ENCODE data around the gene ZCCHC24. TPM values are rescaled to one million over a fixed set of nuclear protein-coding genes. Genes with fewer than 3 reads are reported as not detected.

ZCCHC24 gene
- total RNA-seq, 1 donor from 2014 or later = 4.0 TPM

- DNase-seq (ENCODE audit: low read depth in 2 of 2) = no peak
Observed at GRCh38 chr10:79385392-79385795, 60.0 kb downstream of the ZCCHC24 start.

DNA sequence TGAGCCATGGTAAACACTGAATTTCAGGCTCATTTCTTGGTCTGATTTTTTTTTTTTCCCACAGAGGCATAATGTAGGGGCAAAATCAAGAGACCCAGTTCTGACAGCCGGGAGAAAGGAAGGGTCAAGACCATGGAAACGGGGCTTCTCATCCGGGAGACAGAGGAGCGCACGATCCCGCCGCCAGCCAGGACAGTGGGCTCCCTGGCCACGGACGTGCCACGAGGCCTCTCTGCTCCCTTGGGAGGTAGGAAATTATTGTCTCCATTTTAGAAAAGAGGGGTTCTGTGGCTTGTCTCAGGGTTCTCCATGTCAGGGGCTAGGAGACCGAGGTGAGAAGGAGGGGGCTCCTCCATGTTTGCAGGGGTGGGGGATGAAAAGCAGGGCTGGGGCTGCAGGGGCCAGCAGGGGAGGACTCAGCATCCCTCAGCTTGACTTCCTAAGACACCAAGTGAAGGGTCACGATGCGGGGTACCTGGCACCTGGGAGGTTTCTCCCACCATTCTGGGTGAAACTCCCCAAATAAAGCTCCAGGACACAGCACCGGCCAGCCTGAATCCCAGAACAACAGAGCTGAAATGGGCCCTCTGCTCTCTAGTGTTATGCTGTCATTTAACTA is 60.5 kb downstream of the ZCCHC24 start:
- no peak for DNase-seq (ENCODE audit: low read depth in 2 of 2)

GRCh38 chr10:79383974-79384606 is 61.3 kb downstream of the ZCCHC24 start:
- DNase-seq (ENCODE audit: low read depth in 2 of 2) = no peak

DNA sequence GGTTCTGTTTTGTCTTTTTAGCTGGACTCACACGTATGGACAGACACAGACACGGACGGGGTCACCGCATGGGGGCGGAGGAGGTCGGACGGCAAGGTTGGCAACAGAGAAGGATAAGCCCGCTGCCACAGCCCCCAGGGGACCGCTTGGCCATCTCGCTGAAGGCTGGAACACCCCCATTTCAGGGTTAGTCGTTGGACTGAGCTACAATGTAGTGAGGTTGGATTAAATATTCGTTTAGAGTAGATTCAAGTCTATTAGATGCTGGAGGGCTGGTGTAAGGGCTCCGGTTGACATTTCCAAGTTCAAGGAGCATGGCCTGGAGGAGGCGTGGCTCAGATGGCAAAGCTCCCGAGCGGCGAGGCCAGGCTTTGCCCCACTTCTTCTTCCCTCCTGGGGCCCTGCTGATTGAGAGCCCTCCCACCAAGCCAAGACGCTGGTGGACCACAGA is 62.9 kb downstream of the ZCCHC24 start:
- no peak for DNase-seq (ENCODE audit: low read depth in 2 of 2)

DNA sequence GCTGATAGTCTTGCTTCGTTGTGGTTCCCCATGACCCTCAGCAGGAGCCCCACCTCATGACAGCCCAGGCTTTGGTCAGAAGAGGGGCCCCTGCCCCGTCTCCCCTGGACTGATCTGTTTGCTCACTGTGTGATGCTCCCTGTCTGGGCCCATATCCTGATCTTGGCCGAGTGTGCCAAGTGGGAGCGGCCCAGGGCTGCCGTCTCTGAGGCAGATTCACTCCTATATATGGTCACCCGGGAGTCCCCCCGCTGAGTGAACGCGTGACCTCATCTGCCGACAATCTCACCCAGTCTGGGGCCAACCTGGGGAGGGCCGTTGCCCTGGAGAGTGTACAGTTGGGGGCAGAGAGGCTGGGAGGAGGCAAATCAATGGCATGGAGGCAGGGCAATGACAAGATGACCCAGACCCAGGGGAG is 63.6 kb downstream of the ZCCHC24 start:
- no peak for DNase-seq (ENCODE audit: low read depth in 2 of 2)

- no peak for DNase-seq (ENCODE audit: low read depth in 2 of 2)
Observed at GRCh38 chr10:79380946-79381721, 64.3 kb downstream of the ZCCHC24 start.

- DNase-seq (ENCODE audit: low read depth in 2 of 2) = no peak
Observed at GRCh38 chr10:79380125-79380945, 65.1 kb downstream of the ZCCHC24 start.

DNA sequence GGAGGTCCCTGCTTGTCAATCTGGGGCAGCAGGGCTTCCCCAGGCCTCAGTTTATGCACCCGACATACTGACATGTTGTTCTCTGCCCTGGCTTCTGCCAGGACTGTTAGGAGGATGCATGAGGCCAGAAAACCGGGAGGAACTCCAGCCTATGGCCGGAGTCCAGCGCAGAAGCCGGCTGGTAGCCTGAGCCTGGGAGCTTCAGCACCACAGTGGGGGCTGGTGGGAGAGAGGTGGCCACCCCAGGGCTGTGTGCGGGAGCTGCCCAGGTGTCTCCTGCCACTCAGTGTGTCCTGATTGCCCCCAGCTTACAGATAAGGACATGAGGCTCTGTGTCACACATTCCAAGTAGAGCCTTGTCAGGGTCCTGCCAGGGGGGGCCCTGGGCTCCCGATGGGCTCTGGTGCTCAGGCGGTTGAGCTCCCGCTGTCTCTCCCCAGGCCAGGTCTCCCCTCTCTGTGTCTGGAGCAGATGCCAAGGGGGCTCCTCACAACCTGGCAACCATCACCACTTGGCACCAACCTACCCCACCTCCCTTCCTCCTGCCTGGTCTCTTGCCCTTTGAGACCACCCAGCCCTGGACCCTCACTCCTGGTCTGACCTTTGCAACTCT is 65.8 kb downstream of the ZCCHC24 start:
- DNase-seq (ENCODE audit: low read depth in 2 of 2) = no peak

DNA sequence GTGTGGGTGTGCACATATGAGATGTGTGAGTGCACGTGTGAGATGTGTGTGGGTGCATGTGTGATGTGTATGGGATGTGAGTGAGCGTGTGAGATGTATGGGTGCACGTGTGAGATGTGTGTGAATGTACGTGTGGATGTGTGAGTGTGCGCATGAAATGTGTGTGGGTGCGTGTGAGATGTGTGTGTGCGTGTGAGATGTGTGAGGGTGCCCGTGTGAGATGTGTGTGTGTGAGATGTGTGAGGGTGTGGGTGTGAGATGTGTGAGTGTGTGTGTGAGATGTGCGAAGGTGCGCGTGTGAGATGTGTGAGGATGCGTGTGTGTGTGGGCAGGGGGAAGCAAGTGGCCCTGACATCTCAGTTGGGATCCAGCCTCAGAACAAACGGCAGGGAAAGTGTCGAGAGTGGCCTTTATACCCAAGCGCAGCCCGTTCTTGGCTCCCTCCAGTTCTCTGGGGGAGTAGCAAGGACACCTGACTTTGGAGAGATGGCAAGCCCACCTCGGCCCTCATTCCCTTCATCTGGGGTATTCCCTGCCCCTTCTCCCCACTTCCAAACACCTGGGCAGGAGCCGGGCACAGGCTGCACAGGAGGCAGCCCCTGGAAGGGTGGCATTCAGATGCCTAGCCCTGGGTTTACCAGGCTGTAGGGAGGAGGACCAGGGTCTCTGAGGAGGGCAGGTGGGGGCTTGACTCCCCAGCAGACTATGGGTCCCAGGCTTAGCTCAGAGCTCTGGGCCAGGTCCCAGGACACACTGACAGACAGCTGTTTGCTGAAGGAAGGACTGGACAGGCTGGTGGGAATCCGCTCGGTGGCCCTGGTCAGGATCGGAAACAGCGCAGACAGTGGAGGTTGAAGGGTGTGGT is 66.5 kb downstream of the ZCCHC24 start:
- DNase-seq (ENCODE audit: low read depth in 2 of 2) = no peak

- DNase-seq (ENCODE audit: low read depth in 2 of 2) = no peak
Observed at GRCh38 chr10:79378383-79378646, 67.1 kb downstream of the ZCCHC24 start.

- no peak for DNase-seq (ENCODE audit: low read depth in 2 of 2)
Observed at GRCh38 chr10:79377557-79378382, 67.7 kb downstream of the ZCCHC24 start.

DNA sequence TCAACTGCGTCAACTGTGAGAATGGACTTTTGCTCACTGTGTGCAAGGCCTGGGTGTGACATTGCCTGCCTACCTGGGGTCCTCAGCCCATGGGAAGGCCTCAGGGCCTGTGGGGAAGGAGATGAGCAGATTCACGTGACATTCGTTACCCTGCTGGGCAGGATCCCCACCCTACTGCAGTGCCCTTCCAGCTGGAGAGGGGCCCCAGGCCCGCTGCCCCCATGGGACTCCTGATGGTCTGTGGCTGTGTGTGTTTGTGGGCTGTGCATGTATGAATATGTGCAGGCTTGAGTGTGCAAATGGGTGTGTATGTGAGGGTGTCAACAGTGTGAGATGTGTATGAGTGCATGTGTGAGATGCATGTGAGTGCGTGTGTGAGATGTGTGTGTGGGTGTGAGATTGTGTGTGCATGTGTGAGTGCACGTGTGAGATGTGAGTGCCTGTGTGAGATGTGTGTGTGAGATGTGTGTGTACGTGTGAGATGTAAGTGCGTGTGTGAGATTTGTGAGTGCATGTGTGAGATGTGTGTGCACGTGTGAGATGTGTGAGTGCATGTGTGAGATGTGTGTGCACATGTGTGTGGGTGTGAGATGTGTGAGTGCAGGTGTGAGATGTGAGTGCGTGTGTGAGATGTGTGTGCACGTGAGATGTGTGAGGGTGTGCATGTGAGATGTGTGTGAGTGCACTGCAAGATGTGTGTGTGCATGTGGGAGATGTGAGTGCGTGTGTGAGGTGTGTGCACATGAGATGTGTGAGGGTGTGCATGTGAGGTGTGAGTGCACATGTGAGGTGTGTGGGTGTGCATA is 68.5 kb downstream of the ZCCHC24 start:
- no peak for DNase-seq (ENCODE audit: low read depth in 2 of 2)

GRCh38 chr10:79376078-79376628 is 69.3 kb downstream of the ZCCHC24 start:
- no peak for DNase-seq (ENCODE audit: low read depth in 2 of 2)

DNA sequence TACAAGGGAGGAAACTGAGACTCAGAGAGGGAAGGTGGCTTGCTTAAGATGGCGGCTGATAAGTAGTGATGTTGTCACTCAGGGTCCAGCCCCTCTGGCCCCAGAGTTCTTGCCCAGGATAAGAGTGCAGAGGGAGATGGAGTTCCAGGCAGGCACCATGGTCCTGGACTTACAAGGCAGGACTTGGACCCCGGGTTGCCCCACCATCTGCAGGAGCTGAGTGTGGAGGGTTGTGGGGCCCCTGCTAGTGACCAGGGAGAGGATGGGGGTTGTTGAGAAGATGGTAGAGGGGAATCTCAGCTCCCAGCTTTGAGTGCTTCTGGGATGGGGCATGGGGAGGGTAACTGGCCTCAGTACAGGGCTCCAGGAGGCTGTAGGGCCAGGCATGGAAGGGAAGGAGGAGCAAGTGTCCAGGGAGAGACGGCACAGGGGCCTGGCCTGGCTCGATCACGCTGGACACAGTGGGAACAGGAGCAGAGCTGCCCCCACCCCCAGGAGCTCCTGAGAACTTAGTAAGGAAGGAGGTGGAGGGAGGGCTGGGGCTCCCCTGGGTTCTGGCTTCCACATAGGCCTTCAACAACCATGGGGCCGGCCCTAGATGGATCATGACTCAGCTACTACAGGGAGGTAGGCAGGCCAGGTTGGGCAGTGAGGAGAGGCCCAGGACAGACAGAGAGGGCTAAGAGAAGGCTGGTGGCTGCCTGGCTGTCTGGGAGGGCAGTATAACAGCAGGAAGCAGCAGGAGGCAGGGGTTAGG is 69.9 kb downstream of the ZCCHC24 start:
- DNase-seq (ENCODE audit: low read depth in 2 of 2) = no peak

- peak; percentile 61 to 73 for DNase-seq (ENCODE audit: low read depth in 2 of 2)
Observed at GRCh38 chr10:79374312-79375191, 70.9 kb downstream of the ZCCHC24 start.

DNA sequence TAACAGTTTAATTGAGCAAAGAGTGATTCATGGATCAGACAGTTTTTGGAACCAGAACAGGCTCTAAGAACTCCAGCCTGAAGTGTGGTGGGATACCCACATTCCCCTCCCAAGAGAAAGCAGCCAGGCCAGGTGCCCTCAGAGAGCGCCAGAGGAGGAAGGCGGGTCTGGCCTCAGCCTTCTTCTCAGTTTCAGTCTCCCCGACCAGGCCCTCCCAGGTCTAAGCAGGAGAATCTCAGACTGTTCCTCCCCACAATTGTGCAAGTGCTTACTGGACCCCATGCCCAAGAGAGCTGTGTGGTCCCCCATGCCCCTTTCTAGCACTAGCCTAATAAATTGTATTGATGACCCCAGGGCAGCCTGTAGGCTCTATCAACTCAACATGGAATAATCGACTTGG is 72.6 kb downstream of the ZCCHC24 start:
- no peak for DNase-seq (ENCODE audit: low read depth in 2 of 2)

Measured in lung microvascular endothelial cell (primary cell).